Fibroblast of skin of back (primary cell): Measurements from ENCODE around the gene IQSEC1.

ENCODE experiments used
- DNase-seq: peaks from one replicate; pipeline ENCODE4 v3.0.0-alpha.2; 2013

The IQSEC1 gene

DNA sequence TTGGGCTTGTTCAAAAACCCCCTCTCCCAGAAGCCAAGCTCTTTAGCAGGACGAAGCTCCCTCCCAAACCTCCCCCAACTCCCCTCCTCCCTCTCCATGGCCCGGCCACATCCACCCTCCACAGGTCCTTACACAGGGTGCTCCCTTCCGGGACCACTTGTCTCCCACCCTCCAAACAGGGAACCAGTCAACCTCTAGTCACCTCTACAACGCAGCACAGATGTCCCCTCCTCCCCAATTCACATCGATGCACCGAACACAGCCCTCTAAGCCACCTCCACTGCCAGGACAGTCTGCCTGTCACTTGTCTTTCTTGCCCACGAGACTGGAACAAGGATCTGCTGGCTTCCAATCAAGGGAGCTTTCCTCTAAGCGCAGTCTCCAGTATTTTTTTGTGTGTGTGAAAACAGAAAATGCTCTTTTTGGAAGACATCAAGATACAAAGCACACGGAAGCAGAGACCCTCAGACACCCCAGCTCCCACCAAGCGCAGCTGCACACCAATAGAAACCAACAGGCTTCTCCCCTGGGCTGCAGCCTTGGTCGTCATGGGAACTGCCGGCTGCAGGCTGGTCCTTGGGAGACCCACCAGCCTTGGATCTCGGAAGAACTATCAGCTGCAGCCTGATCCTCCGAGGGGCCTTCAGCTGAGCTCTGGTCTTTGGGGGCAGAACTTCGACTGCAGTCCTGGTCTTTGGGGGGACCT lies 26.5 kb downstream of the IQSEC1 start:
- DNase-seq: no peak

DNA sequence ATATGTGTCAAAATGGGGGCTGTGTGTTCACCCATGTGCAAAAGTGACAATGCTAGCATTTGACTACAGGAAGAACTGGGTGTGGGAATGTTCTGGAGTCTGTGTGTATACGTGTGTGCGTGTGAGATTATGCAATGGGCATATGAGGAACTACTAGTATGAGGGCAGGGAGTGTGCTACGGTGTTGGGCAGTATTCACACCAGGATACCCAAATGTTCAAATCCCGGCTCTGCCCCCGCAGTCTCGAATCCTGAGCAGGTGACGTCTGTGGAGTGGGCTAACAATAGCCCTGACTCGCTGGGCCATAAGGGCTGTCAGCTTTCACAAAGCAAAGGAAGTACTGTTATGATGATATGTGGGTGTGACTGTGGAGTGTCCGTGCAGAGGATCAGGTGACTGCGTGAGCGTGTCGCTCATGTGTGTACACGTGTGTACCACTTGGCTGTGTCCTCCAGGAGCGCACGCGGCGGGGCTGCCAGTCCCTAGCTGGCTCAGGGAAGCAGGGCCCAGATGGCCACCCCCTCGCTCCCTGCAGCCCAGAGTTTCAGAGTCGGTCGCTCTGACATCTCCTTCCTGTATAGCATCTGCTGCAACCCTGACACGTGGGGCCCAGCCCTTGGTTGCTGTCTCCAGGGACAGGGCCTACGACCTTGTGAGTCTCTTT lies 27.2 kb downstream of the IQSEC1 start:
- DNase-seq: no peak

DNA sequence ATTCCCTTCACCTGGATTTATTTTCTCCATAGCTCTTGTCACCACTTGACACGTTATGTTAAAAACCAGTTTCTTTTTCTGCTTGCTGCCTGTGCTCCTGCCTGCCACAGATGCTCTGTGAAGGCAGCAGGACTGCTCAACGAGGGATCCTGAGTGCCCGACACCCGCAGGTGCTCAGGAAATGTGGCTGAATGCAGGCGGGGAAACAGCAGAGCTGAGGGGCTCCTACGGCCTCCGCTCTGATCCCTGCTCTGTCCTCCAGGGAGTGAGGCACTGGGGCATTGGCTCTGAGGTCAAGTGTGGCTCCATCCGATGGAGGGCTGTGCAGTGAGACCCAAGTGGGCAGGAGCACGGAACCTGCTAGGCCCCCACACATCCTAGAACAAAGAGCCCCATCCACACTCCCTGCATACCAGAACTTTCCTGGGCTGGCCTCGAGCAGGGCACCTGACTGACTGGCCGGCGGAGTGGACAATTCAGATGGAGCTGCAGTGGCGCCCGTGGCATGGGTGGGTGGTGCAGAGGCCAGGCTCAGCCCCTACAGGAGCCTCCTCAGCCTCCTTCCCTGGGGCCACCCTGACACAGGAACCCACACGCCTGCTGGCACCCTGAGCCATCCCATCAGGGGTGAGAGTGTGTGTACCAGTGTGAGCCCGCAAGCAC lies 27.9 kb downstream of the IQSEC1 start:
- DNase-seq: no peak

DNA sequence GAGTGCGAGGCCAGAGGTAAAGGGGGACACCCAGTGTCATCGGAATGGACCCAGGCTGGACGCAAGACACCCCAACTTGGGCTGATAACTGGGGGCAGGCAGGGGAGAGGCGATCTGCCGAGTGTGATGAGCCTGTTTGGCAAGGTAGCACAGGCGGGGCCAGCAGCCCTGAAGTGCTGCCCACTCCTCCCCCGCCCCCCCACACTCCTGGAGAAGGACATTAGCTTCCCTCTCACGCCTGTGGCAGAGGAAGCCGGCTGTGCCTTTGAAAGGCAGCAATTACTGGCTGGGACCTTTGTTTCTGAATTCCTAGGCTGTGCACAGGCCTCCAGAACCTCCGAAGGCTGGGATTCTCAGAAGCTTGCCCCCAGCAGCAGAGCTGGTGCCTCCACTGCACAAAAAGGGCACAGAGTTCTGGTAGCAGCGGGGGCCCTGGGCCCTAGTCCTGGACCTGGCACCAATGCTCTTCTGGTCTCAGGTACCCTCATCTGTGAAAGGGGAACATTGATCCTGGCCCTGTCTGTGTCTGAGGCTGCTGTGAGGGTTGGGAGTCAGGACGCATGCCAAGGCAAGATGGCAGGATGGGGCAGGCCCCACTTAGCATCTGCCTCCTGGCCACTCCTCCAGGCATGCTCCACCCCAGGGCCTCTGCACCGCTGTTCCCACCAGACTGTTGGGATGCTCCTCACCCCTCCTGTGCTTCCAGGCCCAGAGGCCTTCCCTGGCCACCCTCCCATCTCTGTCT lies 28.6 kb downstream of the IQSEC1 start:
- no peak for DNase-seq

DNA sequence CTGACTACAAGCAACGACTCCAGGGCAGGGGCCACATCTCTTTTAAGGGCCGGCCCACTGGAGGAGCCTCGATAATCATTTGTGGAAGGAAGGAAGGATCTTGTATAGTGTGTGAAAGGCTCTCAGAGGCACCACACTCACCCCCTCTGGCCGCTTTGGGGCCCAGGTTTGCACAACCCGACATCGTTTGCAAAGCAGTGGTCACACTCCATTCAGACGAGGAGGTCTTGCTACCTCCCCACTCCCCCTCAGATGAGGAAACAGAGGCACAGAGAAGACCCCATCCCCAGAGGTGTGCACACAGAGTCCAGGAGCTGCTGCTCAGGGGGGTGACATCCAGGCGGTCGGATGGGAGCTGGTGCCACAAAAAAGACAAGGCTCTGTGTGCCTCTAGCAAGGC lies 29.6 kb downstream of the IQSEC1 start:
- DNase-seq: no peak

DNA sequence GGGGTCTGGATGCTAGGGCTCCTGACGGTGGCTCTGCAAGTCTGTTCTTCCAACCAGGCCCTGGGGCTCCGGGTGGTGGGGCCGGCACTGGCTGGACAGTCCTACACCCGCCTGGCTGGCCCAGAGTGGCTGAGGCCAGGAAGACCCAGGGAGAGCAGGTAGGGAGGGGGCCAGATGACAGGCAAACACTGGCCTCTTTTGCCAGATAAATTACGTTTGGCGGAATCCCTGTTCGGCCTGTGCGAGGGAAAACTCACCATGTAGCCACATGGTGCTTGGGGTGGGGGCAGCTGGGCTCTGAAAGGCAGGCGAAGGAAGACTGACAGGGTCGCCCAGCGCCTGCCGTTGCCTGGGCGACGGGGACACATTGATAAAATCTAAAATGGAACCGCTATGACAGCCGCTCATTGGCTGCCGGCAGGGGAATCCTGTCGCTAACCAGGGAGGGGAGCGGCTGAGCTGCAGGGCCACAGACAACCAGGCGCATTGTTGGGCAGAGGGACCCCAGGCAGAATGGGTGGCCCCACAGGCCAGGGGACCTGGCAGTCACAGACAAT lies 30.4 kb downstream of the IQSEC1 start:
- DNase-seq: no peak

DNA sequence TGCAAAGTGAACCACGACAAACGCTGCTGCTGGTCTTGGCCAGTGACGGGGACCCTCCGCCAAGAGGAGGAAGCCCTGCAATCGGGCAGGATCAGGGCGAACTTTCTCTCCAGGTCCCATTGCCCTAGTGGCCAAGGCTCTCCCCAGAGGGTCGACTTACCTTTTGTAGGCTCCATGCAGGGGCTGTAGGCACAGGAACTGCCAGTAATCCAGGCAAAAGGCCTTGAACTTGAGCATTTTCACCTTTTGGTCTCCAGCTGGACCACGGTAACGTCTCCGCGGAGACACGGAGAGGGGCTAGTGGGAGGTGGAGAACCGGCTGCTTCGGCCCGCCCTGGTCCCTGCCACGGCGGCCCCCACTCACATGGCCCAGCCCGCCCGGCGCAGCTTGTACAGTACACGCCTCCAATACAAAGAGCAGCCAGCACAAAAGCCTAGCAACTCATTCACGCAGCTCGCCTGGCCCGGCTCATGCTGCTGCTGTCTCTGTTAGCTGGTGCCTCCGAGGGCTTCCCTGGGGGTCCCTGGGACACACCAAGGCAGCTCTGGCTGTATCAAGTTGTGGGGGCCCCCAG lies 31.0 kb downstream of the IQSEC1 start:
- DNase-seq: no peak

DNA sequence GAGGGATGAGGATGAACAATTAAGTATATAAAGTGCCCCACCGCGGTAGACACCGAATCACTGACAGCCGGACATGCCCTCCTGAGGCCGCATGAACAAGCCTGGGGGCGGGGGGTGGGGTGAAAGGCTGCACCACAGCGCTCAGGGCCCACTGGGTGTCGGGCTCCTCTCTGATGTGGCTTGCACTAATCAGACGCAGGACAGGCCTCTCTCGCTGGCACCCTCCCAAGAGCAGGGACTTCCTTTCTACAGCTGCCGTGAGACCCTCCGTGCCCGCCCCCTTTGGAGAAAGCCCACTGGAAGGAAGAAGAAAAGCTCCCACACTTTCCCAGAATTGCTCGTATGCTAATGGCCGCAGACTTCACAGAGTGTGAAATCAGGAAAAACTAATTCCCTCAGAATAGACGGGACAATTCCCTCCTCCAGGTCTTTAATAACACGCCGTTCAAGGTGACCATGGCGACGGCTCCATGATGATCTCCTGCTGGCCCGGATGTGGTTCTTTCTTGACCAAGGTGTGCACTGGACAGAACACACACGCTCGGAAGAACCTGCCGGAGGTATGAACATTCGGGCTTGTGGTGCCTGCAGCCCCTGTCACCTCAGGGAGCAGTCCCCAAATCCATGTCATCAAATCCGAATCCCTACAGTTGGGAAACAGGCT lies 32.0 kb downstream of the IQSEC1 start:
- no peak for DNase-seq

DNA sequence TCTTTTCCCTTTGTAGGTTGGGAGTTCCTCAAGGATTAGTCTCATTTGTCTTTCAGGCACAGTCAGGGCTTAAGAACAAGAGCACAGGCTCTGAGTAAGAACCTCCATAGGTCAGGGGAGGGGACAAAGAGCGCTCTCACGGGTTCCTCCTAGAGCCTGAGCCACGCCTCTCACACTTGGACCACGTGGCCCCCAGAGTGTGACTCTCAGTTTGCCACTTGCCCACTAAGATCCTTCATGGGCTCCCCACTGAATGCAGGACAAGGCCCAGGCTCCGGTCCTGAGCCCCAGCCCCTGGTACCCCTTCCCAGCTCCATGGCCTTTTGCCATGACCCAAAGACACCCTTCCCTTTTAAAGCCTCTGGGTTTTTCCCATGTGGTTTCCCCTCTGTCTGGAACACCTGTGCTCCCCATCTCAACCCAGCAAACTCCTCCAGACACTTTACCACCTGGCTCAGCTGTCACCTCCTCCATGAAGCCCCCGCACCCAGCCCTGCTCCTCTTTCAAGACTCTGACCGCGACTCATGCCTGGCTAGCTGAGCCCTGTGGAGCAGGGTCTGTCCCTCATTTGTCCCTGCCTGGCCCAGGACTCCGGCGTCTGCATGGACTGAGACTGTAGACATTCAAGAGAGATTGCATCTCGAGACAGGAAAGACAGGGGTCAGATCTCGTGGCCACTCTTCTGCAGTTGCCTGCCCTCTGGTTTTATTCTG lies 32.7 kb downstream of the IQSEC1 start:
- no peak for DNase-seq

DNA sequence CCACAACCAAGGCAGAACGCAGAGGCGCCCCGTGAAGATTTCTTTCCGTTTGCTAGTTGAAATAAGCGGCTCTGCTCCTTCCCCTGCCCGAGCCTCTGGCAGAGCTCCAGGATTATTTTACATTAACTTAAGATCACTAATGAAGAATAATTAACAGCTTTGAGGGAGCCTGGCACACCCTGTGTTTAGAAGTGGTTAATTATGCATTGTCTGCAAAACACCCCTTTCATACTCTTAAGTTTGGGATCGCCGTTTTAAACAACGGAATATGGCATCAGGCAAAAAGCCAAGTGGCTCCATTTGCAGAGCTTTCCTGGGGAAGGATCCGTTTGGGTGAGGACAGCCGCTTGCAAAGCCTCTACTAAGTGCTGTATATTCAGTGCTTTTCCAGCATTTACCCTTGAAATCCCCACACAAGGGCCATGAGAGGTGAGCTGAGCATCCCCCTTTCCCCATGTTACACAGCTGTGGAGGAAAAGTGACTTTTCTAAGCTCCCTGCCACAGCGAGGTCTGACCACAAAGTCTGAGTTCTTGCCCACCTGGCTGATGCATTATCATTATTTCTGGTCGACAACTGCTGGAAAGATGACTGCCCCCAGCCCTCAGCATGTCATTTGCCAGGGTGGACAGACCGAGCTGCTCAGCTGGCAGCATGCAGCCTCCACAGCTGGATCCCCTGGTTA lies 33.9 kb downstream of the IQSEC1 start:
- no peak for DNase-seq

DNA sequence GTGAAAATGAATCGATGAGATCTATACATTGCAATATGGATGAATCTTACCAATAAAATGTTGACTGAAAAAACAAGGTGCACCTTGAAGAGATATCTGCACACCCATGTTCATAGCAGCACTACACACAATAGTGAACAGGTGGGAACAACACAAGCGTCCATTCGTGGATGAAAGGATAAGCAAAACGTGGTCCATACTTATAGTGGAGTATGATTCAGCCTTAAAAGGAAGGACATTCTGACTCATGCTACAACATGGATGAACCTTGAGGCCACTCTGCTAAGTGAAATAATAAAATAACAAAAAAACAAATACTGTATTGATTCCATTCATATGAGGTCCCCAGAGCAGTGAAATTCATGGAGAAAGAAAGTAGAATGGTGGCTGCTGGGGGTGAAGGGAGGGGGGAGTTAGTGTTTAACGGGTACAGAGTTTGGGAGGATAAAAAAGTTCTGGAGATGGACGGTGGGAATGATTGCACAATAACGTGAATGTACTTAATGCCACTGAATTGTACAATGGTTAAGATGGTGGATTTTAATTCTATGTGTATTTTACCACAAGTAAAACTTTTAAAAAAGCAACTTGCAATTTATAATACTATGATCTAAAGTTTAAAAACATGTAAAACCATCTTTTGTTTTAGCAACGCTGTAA lies 35.6 kb downstream of the IQSEC1 start:
- DNase-seq: peak; percentile 17

DNA sequence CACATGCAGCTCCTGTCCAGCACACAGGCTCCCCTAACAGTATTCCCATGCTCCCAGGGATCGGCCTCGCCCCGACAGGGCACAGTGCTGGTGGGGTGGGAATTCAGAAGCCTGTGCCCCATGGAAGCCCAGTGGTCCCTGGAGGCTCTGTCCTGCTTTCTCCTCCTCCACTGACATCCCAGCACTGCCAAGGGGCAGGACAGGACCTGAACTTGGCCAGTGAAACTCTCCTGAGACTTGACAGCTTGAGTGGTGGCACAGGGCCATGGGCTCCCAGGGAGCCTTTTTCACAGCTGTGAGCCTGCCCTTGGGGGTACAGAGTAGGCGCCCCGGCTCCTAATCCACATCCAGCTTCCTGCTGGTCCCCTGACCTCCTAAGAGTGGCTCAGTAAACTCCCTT lies 38.4 kb downstream of the IQSEC1 start:
- DNase-seq: no peak

DNA sequence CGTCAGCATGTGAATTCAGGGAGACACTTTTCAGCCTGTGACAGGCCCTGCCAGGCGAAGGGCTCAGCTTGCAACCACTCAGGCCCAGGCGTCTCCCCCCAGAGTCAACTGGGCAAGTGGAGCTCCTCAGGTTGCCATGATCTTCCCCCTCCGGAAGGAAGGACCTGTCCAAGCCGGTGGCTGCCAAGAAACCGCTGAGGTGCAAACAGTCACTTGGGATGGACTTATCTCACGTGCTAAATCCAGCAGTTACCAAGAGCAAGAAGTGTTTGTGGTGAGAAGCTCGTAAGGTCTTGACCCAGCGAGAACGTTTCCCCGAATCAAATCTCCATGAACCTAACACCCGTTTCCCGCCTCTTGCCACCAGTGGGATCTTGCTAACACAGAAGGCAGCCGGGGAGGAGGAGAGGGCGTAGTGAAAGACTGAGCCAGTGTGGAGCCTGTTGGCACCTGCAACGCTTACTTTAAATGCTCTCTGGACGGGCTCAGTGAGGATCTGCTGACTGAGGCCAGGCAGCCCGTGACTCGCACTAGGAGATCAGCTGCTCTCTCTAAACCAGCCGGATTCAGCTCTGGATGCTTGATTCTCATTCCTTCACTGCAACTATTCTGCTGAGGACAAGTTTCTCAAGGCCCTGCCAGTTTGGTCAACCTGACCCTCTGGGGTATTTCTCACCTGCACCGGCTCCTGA lies 39.0 kb downstream of the IQSEC1 start:
- no peak for DNase-seq

DNA sequence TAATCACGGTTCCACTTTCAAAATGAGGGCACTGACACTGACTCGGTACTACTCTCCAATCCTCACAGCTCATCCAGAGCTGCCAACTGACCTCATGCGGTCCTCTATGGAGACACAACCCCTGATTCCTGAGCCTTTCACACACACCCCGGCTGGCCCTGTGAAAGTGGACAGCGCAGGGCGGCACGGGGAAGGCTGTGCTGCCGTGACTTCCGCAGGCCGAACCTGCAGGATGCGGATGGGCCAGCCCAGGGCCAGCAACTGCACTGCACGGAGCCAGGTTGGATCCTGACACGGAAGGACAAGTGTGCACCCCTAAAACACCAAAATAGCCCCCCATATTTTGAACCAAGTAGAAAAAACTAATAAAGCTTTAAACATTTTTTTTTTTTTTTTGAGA lies 41.0 kb downstream of the IQSEC1 start:
- DNase-seq: no peak

DNA sequence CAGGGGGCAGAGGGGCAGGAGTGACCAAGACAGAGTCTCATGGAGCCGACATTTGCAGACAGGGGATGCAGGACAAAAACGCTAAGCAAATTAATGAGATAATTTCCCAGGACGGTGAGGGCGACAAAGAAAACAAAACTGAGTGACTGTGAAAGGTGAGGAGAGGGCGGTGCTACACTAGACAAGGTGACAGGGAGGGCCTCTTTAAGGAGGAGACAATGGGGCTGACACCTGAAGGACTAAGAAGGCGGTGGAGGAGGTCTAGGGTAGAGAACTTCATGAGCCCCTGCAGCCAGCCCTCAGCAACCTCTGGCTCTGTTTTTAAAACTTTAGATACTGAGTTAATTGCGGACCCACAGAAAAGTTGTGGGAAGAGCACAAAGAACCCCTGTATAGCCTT lies 41.6 kb downstream of the IQSEC1 start:
- DNase-seq: no peak

DNA sequence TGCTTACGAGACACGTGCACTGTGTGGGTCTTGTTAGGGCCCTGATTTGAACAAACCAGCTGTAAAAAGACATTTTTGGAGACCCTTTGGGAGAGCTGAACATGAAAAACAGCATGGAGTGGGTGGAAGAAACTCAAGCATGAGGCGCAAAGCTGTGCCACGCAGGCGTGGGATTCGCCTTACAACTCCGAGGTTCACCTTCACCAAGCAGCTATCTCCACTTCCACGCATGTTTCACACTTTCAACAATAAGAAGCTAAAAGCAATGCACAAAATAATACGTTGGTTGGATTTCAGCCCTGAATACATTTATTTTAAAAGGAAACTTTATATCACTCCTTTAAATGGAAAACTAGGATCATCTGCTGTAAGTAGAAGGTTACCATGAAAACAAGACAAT lies 42.5 kb downstream of the IQSEC1 start:
- no peak for DNase-seq

DNA sequence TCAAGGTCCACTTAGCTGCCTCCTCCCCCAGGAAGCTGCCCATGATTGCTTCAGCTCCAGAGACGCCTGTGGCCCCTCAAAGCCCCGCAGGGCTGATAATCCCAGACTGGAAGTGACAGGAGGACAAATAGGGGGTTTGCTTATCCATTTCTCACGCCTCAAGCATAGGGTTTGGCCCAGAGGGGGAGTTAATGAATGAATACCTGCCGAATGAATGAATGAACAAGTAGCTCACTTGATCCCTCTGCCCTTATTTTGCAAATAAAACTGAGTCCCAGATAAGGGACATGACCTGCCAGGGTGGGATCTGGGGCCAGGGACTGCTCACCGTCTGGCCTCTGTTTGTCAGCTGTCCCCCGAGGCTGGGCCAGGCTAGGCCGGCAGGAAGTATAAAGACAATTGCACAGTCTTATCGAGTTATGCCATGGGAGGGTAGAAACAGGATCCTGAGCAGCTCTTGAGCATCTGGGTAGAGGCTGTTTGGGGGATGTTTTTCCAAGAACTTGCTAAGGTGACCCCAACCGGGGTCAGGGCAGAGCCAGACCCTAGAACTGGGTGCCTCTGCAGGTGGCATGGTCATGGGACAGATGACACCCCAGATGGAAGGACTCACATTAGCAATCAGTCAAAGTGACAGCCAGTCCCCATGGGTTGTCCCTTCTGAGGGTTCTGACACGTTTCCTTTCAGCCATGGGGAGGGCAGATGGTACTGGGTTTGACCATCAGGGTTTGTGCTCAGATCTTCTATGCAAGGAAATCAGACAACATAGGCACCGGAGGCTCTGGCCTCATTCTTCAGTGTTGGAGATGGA lies 45.0 kb downstream of the IQSEC1 start:
- DNase-seq: no peak

DNA sequence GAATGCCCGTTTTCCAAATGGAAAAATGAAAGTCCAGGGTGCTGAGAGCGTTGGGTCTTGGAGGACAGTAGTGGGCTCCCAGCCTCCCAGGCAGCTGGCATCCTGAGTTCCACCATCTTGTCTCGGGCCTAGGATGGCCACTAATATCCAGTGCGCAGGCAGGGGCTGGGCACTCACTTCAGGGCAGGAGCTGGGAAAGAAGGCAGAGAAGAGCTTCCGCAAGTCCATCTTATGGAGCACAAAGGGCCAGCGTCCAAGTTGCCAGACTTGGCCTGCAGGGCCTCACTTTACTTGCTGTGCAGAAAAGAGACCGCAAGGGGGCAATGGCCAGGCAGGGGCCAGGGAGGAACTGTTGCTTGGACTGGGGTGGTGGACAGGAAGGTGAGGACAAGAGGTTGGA lies 46.1 kb downstream of the IQSEC1 start:
- no peak for DNase-seq

DNA sequence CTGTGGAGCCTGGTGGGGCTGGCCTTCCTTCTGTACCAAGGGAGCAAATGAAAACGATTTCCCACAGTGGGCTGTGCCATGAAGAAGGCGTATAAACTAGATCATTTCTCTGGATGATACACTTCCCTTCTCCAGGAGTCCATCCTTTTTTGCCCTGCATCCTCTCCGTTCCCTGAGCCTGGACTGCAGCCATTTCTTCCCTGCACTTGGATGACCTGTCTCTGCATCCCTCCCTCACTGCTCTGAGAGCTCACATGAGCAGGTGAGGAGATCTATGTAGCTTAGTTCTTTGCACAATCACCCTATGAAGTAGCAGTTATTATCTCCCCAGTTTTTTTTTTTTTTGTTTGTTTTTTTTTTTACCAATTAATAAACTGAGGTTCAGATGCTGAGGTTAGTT lies 46.7 kb downstream of the IQSEC1 start:
- no peak for DNase-seq
